Measurements from ENCODE around the gene NOXO1.

The NOXO1 gene

DNA sequence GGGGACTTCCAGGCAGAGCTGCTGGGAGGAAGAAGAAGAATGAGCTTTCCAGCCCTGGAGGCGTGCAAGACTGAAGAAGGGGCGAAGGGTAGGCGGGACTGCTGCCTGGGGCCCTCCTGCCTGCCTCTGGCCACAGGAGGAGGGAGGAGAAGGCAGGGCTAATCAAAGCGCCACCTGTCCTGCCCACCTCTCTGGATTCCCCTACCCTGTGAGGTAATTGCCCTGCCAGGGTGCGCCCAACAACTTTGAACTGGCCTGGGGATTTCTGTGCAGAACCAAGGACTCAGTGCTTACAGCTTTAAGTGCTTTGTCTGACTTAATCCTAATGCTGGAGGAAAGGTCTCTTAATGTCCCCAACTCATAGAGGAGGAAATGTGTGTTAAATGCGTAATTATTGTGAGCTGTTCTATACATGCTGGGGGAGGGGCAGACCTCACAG is at the start of gene NOXO1:
Gene NOXO1 (minus strand): TSS at position 72 of the 439 bp plus-strand sequence. CDS start 290 bp downstream, outside the sequence.
- TF ChIP-seq CTCF (IDR thresholded peaks at IDR 0.05; ENCODE audit: low read depth, low read length, missing control alignments), result no peak
- no peak within 1 kb of the TSS for H3K4me3 ChIP-seq (ENCODE audit: low read depth, low read length)
- no peak for DNase-seq (ENCODE audit: low read depth)

DNA sequence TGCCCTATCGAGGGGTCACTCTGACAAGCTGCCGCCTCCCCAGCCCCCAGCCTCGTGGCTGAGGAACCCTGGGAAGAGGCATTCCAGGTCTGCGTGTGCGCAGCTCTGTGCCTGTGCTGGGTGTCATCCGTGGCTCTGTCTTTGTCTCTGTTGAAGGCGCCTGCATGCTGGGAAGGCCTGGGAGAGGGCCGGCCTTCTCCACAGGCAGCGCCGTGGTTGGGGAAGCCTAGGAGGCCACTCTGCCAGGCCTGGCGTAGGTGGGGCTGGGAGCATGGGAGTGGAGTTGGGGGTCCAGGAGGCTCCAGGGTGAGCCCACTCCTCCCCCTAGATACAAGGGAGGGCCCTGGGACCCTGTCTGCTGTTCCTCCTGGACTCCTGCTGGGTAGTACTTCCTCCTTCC is 48.8 kb upstream of the NOXO1 start:
- no peak for DNase-seq (ENCODE audit: low read depth)
- TF ChIP-seq CTCF (IDR thresholded peaks at IDR 0.05; ENCODE audit: low read depth, low read length, missing control alignments), result no peak
- no peak overlapping the region for H3K4me3 ChIP-seq (ENCODE audit: low read depth, low read length)

GRCh38 chr16:2029350-2029749 is 48.1 kb upstream of the NOXO1 start:
- no peak overlapping the region for H3K4me3 ChIP-seq (ENCODE audit: low read depth, low read length)
- TF ChIP-seq CTCF (IDR thresholded peaks at IDR 0.05; ENCODE audit: low read depth, low read length, missing control alignments), result no peak
- DNase-seq (ENCODE audit: low read depth), result no peak

GRCh38 chr16:2028620-2029220 is 47.5 kb upstream of the NOXO1 start:
- TF ChIP-seq CTCF (IDR thresholded peaks at IDR 0.05; ENCODE audit: low read depth, low read length, missing control alignments), result no peak
- no peak overlapping the region for H3K4me3 ChIP-seq (ENCODE audit: low read depth, low read length)
- no peak for DNase-seq (ENCODE audit: low read depth)

DNA sequence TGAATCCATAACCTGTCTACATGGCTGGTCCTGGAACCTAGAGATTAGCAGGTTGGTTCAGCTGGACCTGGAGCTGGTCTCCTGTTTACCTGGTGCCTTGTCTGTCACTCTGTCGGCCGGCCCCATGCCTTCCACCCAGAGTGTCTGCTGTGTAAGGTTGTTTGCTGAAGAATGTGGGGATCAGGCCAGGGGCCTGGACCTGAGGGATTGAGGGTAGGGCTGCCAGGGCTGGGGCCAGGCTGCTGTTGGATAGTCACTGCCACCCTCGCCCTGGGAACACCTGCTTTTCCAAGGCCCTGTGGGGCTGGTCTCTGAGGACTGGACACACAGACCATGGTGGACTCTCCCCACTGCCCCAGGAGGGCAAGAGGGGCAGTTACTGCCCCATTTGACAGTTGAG is 46.9 kb upstream of the NOXO1 start:
- DNase-seq (ENCODE audit: low read depth), result no peak
- H3K4me3 ChIP-seq (ENCODE audit: low read depth, low read length), result no peak overlapping the region
- no peak for TF ChIP-seq CTCF (IDR thresholded peaks at IDR 0.05; ENCODE audit: low read depth, low read length, missing control alignments)

DNA sequence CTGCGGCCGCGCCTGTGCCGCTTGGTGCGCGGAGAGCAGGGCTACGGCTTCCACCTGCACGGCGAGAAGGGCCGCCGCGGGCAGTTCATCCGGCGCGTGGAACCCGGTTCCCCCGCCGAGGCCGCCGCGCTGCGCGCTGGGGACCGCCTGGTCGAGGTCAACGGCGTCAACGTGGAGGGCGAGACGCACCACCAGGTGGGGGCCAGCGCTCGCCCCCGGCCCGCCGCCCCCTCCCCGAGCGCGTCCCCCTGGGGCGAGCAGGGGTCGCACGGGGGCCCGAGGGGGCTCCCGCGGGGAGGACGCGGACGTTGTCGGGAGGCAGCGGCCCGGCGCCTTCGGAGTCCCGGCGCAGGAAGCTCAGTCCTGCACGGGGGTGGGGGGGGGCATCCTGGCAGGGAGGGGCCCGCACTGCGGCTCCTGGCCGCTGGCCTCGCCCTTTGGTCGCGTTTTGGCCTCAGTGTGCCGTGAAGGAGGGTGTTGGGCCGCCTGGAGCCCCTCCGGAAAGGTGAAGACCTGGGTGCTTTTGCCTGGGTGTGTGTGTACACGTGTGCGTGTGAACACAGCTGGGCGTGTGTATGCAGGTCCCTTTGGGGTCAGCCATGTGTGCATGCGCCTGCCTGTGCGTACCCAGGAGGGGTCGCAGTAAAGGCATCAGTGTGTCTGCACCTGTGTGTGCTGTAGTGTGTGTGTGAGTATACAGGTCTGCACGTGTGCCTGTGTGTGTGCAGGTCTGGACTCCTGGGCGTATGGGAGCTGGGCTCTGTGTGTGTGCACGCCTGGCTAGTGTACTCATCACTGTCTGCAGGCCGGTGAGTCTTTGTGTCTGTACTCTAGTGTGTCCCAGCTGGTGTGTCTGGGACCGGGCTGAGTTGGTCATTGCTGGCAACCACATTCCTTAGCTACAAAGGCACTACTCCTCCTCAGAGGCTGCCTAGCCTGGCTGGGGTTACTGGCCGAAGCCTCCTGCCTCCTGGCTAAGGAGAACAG is 46.0 kb upstream of the NOXO1 start:
- no peak overlapping the region for H3K4me3 ChIP-seq (ENCODE audit: low read depth, low read length)
- no peak for TF ChIP-seq CTCF (IDR thresholded peaks at IDR 0.05; ENCODE audit: low read depth, low read length, missing control alignments)
- DNase-seq (ENCODE audit: low read depth), result no peak

All from GM12864 (cell line).